Measurements from ENCODE around the gene SCG5.

Gene SCG5

GRCh38 chr15:32659340-32660155 lies 18.0 kb downstream of the SCG5 start:
- no peak for DNase-seq (ENCODE audit: low spot score)

DNA sequence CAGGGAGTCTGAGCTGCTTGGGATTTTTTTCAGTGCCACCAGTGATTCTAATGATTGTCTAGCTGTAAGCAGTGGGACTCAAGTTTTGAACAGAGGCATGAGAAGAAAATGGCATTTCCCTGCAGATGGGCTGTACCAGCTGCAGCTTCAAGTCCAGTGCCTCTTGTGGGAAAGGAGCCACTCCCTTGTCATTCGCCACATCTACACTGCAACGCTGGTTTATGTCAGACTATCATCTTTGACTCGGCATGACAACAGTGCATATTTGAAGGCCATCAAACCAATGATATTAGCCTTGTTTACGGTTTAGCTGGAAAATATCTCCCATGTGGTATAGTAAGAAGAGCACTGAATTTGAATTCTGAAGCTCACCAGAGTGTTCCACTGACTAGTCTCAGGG lies 22.2 kb downstream of the SCG5 start:
- no peak for DNase-seq (ENCODE audit: low spot score)

- DNase-seq (ENCODE audit: low spot score): no peak
These were observed 23.3 kb downstream of the SCG5 start for GRCh38 chr15:32664796-32665195.

DNA sequence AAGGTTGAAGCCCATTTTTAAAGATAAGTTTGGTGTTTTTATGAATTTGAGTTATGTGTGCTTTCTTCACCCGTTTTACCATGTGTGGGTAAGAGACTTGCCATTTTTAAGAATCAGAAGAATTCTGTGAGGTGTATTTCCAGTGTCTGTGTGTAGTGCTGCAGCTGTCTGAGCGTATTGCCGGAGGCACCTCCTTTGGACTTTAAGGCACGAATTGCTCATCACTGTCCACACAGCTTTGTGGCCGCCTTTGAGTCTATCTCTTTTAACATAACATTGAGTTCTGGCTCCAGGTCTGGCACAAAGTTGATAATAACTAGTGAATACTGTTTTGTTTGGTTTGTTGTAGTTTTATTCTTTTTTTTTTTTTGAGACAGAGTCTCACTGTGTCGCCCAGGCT lies 25.8 kb downstream of the SCG5 start:
- no peak for DNase-seq (ENCODE audit: low spot score)

DNA sequence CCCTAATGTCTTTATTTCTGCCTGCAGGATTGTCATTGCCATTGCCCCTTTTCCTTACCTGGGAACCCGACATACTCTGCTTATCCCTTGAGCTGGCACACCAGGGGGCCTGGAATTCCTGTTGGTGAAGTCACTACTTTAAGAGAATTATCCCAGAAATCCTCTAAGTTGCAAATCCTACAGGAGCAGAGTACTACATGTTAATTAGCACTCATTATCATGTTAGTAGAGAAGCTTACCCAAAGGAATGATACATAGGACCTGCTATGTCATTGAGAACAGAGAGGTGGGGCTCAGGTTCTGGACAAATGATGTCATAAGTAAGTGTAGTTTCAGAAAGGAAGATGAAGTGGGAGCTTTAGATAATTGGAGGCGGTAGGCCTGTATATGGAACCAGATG lies 27.4 kb downstream of the SCG5 start:
- DNase-seq (ENCODE audit: low spot score): no peak

DNA sequence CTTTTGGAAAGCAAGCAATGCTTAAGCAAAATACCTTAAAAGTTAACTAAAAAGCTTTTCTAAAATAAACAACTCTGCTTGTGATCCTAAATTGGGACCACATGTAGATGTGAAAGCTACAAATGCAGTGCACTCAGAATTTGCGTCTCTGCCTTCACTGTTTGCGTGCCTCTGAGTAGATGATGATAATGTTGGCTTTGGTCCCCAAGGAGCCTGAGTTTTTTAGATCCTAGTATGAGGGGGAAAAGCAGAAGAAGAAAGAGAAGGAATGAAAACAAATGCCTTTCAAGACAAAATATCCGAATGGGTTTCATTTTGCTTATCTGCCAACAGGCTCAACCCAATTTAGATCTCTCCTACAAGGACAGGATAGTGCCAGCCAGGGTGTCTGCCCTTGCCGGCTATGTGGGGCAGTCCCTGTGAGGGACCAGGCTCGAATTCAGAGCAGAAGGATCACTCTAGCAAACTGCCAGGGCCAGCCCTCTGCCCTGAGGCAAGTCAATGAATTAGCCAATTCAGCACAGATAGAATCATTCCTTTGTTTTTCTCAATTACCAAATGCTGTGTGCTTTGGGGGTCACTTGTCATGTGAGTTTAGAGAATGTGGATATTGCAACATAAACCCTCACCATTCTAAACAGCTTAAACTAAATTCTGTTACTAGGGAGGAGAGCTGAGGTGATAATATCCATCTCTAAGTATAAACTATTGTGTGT lies 28.5 kb downstream of the SCG5 start:
- DNase-seq (ENCODE audit: low spot score): no peak

DNA sequence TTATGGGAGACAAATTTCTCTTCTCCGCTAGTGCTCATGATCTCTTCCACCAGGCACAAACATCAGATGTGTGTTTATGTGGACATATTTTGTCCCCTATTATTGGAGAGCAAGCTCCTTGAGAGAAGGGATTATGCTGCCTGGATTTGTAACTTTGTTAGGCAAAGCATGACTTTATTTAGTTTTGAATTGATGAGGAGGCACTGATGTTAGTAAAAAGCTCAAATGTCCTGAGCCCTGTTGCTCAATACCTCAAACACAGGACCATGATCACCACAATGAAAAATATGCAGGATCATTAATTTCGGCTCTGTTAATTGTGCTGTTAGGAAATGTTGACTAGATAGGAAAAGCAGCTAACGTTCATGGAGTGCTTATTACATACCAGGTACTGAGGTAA lies 29.1 kb downstream of the SCG5 start:
- DNase-seq (ENCODE audit: low spot score): no peak

- no peak for DNase-seq (ENCODE audit: low spot score)
These were observed 30.1 kb downstream of the SCG5 start for GRCh38 chr15:32671339-32672325.

DNA sequence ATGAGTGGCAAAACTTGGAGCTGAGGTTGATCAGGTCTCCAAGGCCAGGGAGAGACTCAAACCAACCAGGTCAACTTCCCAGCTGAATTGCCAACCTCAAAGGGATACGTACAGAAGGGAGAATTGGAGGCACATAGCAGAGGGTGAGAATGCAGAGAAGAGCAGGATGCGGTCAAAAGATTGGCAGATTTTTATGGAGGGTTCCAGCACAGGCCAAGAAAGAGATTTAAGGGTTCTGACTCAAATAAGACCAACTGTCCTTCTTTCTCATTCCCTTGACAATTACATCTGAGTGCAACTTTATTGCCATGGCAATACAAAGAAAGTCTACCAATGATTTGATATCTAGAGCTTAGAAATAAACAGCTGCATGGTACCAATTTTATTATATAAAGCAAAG lies 33.2 kb downstream of the SCG5 start:
- DNase-seq (ENCODE audit: low spot score): no peak

GRCh38 chr15:32675466-32675865 lies 34.0 kb downstream of the SCG5 start:
- DNase-seq (ENCODE audit: low spot score): no peak

DNA sequence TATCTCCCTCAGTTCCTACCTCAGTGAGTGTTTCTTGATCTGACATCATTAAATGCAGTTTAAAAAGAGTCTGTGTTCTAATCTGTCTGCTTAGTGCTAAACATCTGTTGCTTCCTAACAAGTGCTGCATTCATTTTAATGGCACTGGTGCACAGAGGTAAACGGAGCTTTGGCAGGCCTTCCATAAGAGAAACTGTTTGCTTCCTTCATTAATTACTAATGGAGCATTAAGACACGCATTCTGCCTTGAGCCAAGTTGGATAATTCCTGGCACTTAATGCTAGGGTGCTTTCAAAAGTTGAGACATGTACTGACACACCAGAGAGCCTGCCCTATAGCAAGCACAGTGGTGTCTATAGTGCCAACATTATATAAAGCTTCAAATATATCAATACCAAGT lies 34.7 kb downstream of the SCG5 start:
- DNase-seq (ENCODE audit: low spot score): no peak

DNA sequence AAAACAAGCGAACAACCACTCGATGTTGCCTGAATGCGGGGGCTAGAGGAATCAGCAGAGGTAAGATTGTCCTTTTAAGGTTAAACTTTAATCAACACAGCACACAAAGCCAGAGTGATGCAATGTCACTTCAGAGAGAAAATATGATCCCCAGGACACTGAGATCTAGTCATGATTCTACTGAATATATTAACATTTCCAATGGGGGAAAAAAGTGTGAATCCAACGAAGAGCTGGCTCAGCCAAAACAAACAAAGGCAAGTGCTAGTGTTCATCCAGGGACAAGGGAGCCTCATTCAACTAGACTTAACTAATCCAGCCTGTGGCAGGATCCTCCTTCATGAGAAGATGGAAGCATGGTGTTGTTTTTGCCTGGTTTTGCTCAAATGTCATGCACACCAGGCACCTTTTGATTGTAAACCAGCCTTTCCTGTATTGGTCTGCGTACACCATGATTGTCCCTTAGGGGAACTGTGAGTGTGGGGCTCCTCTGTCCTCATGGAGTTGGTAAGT lies 35.8 kb downstream of the SCG5 start:
- no peak for DNase-seq (ENCODE audit: low spot score)

DNA sequence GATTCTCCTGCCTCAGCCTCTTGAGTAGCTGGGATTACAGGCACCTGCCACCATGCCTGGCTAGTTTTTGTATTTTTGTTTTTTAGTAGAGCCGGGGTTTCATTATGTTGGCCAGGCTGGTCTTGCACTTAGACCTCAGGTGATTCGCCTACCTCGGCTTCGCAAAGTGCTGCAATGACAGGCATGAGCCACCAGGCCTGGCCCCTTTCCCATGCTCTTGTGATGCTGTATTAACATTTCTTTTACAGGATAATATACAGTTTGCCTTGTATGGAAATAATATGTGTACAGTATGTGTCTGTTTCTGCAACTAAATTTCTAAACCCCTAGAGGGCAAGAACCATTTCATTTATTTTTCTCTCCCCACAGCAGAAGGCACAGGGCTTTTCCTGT lies 37.8 kb downstream of the SCG5 start:
- no peak for DNase-seq (ENCODE audit: low spot score)

DNA sequence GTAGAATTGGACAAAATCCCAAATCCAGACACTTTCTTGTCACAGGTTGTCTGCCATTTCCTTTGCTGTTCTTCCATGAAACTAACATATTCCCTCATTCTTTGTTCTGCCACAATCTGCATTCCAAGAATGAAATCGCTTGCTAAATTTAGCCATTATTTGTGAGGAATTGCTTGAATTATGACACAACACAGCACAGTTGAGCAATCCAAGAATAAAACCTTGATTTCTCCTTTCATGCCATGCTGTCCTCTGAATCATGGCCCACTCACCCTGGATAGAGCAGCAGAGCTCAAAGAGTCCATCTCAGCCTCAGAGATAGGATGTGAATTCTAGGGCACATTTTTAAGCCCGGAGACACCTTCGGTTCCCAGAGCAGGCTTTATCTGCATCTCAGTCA lies 41.1 kb downstream of the SCG5 start:
- no peak for DNase-seq (ENCODE audit: low spot score)

GRCh38 chr15:32682977-32683630 lies 41.6 kb downstream of the SCG5 start:
- DNase-seq (ENCODE audit: low spot score): no peak

DNA sequence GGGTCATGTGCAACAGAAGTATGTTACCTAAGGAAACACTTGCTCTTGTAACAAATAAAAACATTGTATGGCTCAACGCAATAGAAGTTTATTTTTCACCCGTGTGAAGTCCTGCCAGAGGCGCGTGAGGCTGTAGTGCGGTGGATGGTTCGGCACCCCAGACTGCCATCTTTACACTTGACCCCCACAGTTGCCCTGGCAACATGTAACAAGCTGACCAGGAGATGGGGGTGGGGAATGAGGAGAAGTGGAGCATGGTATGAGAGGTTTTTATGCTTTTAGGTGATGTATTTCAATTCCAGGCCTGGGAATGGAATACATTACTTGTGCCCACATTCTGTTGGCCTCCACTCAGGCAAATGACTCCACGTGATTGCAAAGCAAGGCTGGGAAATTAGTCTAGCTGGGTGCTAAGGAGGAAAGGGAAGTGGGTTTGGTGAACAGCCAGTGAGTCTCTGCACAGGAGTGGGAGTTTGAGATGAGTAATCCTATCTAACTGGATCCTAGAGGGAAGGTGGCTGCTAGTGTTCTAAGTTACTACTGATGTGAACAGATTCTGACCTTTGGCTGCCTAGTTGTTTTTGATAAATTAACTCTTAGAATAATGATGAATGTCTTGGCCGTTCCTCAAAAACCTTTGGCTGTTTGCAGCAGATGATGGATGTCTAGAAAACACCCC lies 42.5 kb downstream of the SCG5 start:
- DNase-seq (ENCODE audit: low spot score): peak; percentile 6

DNA sequence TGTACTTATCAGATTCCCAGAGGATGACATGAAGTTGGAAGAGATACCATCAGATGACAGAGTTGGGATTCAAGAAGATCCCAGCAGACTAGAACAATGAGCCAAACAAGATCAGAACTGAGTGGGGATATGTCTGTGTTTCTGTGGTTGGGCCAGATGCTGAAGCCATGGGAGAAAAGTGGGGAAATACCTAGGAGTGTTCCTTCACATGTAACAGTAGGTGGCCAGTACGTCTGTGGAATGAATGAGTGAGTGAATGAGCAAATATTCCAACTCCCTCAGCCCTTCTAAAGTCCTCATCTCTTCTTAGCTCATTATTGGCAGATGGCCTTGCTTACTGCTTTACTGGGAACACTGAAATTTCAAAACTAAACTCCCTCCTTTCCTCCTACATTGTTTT lies 44.1 kb downstream of the SCG5 start:
- DNase-seq (ENCODE audit: low spot score): no peak

DNA sequence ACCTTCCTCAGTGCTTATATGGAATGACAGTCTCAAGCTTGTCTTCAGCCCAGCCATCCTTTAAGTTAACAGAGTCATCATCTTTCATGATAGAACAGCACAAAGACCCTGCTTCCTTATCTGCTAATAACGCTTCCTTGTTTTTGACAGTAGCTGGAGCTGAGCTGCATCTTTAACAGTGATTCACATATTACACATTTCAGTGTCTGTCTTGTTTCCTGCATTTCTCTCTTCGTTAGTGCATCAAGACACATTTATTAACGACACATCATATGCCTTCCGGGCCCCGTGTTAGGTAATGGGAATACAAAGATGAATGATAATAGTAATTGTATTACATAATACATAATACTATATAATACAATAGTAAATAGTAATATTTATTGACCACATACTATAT lies 46.0 kb downstream of the SCG5 start:
- DNase-seq (ENCODE audit: low spot score): no peak

DNA sequence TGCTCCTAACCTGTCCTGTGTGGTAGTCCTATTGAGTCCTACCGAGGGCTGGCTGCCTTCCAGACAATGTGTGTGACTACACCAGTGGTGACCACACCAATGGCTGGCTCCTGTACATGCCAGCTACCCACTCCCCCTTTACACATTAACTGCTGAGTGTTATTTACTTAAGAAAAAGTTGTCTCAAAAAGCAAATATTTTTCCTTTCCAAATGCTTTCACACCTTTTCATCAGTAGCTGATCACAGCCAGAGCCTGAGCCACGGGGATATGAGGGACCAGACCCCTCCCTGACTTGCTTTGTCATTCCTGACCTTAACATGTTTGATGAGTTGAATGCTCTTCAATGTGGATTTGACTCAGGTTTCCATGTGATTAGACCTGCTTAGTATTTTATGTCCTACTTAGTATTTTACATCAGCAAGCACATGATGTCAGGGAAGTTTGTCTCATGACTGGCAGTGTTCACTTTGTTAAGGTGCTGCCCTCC lies 46.7 kb downstream of the SCG5 start:
- DNase-seq (ENCODE audit: low spot score): no peak

DNA sequence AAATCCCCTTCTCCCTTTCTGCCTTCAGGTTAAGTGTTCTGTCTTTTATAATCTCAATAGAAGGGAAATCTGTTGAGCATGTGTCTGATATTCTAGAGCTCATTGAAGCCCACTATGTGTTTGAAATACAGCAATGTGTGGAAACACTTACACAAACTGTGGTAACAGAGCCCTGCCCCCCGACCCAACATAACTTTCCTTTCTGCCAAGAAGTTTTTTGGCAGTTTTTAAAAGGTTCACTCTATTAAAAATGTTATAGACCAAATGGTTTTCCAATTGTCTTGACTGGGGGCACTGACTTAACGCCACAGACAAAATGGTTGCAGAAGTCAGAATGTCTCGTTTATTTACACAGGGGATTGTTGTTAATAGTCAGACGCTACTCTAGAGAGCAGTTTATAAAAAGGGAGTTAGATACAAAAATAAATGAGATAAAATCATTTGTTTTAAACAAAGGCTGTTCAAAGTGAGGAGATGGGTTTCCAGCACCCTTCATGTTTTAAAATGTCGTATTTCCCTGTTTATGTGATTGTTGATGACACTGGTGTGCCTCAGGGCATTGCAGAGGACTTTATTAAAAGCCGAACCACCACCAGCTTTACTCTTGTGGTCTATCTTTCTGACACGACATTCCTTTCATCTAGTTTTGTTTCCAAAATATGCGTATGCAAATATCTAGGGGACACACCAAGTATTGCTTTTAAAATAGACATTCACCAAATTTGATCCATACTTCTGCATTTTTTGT lies 49.6 kb downstream of the SCG5 start:
- no peak for DNase-seq (ENCODE audit: low spot score)

Measured in activated CD4-positive, alpha-beta T cell treated with anti-CD3 and anti-CD28 coated beads, Interleukin-2, Interleukin-4, amounts not matched to agents 100 ng/mL and 50 ng/mL, durations not matched to agents 16 hours and 8 hours (primary cell).